ENCODE results near the gene SUPT5H. TPM values are rescaled to one million over a fixed set of nuclear protein-coding genes. Genes with fewer than 3 reads are reported as not detected.
A peak's percentile ranks its signal among the peaks of the same experiment; 100 is the strongest.

The SUPT5H gene
- total RNA-seq, 1 experiment from 2014 or later: 42.3 TPM

DNA sequence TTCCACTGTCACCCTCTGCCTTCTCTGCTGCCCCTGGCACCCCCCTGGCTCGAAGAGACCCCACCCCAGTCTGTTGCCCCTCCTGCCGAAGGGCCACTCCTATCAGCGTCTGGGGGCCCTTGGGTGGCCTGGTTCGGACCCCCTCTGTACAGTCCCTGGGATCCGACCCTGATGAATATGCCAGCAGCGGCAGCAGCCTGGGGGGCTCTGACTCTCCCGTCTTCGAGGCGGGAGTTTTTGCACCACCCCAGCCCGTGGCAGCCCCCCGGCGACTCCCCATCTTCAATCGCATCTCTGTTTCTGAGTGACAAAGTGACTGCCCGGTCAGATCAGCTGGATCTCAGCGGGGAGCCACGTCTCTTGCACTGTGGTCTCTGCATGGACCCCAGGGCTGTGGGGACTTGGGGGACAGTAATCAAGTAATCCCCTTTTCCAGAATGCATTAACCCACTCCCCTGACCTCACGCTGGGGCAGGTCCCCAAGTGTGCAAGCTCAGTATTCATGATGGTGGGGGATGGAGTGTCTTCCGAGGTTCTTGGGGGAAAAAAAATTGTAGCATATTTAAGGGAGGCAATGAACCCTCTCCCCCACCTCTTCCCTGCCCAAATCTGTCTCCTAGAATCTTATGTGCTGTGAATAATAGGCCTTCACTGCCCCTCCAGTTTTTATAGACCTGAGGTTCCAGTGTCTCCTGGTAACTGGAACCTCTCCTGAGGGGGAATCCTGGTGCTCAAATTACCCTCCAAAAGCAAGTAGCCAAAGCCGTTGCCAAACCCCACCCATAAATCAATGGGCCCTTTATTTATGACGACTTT, 36.8 kb upstream of the SUPT5H start:
- no peak for DNase-seq (ENCODE audit: extremely low read depth, low read depth)

DNA sequence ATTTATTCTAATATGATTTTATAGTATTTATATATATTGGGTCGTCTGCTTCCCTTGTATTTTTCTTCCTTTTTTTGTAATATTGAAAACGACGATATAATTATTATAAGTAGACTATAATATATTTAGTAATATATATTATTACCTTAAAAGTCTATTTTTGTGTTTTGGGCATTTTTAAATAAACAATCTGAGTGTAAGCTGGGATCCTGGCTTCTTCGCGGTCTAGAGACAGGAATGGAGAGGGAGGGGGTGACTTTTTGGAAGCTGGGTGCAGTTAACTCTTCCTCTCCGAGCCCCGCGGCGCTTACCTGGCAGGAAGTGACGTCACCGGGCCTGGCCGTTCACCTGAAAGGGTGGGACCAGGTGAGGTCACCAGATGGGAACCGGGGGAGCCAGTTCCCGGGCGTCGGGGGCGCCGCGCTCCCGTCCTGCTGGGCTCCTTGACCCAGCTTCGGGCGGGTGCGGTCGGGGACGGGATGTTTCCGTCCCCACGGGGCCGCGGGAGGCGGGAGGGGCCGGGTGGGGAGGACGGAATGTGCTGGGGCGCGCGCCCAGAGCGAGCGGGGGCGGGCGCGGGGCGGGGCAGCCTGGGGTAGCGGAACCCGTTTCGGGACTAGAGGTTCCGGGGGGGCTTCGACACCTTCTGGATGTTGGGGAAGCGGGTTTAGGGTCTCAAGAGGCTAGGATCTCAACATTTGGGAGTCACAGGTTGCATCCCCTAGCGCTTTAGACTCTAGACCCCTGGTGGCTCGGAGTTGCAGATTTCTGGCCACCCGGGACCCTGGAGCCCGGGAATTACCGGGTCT, 36.0 kb upstream of the SUPT5H start:
- no peak for DNase-seq (ENCODE audit: extremely low read depth, low read depth)

DNA sequence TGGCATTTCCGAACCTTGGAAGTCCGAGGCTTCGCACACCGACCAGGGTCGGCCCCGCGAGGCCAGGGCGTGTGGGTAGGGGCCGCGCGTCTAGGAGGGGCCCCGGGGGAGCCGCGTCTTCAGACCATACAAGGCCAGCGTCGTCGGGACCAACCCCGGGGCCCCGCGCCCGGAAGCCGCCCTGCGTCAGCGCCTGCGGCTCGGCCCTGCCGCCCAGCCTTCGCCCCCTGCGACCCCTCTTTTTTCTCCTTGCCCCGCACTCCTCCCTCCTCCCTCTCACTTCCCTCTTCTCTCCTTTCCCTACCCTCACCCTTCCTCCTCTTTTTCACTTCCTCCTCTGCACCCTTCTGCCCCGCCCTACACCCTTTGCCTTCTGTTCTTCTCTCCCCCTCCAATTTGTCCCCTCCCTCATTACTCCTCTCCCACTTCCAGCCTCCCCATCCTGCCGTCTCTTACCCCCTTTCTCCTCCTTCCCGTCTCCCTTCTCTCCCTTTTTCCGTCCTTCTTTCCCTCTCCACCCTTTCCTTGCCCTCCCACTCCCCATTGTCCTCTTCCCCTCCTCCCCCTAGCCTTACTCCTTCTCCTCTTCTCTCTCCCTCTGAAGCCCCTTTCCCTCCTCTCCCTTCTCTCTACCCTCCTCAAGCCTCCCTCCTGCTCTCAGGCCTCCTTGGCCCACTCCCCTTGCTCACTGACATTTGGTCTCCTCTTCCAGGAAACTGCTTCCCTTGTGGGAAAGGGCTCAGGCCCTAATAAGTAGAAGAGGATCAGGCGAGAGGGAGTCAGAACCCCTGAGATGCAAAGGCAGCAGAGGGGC, 35.2 kb upstream of the SUPT5H start:
- no peak for DNase-seq (ENCODE audit: extremely low read depth, low read depth)

DNA sequence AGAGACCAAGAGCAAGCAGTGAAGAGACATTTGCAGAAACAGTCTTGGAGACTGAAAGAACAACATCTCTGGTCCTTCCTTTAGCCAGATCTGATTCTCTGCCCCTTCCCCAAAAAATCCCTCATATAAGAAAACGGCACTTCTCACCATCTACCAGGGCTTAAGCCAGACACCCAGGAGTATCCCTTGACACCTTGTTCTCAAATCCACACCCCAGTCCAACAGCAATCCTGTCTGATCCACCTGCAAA, 34.6 kb upstream of the SUPT5H start:
- DNase-seq (ENCODE audit: extremely low read depth, low read depth): no peak

DNA sequence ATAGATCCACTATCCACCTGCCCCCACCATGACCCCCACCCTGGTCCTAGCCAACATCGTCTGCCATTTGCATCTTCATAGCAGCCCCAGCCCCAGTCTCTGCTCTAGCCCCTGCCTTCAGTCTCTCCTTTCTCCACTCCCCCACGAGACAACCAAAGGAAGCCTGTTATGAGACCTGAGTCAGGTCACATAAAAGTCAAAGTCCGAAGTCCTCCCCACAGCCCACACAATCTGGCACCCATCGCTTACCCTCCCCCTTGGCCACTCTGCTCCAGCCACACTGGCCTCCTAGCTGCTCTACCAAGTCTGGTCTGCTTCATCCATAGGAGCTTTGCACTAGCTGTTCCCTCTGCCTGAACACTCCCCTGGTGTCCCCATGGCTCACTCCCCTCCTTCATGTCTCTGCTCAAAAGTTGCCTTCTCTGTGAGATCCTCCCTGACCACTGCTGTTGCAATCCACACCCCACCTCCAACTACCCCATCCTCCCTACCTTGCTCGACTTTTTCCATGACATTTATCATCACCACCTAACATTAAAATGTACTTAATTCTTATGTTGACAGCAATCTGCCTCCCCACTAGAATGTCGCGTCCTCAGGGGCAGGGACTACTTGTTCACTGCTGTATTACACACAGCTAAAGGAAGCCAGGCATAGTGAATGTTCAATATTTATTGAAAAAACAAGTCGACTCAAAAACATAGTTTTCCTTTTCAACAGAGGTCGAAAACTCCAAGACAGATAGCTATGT, 34.1 kb upstream of the SUPT5H start:
- DNase-seq (ENCODE audit: extremely low read depth, low read depth): no peak

DNA sequence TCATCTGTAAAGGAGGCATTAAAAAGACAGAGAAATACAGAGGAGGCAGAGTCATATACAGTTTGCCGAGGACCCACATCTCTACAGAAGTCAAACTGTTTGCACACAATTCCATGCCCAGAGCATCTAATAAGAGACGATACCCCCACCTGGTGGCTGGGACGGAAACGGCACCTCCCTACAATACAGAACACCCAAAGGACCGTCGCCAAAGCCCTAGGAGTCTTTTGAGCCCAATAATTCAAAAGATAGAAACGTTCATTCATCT, 33.6 kb upstream of the SUPT5H start:
- DNase-seq (ENCODE audit: extremely low read depth, low read depth): peak; percentile 81

DNA sequence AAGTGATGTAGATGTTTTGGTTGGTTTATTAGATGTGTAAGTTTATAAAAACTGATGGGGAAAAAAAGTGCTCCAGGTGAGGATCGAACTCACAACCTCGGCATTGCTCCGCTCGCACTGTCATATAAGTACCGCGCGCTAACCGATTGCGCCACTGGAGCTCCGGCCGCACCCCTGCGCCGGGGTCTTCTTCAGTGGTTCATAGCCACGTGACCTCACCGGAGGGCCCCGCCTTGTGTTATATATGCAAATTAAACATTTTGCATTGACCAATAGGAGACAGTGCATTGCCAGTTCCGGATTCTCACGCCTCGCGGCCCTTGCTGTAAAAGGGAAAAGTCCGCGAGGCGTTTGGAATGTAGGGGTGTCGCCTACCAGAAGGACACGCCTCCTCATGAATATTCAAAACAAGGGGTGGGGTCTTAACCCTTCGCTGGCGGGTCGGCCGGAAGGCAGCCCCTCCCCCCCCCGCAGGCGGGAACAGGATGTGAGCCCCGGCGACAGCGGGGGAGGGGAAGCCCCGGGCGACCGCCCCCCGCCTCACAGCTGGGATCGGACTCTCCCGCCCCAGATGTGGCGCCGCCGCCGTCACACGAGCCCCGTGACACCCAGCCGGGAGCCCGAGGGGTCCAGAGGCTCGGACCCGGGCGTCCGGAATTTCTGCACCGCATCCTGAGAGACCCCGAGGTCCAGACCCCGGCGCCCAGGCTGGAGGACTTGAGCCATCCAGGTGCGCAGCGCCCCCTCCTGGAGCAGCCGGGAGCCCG, 33.1 kb upstream of the SUPT5H start, which contains the start of gene PLEKHG2:
PLEKHG2 (plus strand) TSS at position 570 of the 767 bp plus-strand sequence. CDS start 1,418 bp downstream, outside the sequence.
- peak; percentile 99 for DNase-seq (ENCODE audit: extremely low read depth, low read depth)

DNA sequence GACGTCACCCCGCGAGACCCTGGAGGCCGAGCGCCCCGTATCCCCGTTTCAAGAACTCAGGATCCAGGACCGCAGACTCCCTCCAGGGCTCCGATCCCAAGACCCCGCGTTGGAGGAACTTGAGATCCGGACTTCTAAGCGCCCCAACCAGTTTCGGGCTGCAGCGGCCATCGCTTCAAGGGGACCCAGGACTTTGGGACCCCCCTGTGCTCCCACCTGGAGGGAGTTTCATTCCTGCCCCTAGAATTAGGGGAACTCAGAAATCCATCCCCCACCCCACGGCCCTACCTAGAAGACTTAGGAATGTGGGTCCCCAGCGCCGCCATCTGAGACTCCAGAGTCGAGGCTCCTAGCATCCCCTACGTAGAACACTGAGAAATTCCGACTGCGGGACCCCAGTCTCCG, 32.5 kb upstream of the SUPT5H start:
- no peak for DNase-seq (ENCODE audit: extremely low read depth, low read depth)

DNA sequence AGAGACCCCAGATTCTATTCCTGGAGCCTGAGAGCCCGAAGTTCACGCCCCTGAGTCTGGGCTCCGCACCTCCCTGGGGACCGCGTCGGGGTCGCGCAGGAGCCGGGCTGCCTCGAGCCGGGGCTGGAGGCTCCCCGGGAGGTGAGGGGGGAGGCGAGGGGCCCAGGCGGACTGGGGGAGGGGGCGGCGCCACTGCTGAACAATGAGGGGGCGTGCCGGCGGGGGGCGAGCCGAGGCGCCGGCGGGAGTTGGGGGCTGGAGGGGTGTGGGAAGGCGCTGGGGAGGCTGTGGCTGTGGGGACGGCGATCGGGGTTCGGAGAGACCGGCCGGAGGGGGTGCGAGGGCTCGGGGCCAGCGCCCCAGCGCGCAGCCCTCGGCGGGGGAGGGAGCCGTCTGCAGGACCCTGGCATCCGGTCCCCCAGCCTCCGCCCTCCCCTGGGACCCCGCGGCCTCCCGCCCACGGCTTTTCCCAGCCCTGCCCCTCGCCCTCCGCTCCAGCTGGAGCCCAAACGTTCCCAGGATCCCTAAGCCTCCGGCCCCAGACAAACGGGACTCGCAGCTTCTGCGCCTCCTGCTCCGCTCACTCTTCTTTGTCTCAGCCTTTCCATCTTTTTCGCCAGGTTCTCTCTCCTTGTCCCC, 32.0 kb upstream of the SUPT5H start:
- DNase-seq (ENCODE audit: extremely low read depth, low read depth): no peak

DNA sequence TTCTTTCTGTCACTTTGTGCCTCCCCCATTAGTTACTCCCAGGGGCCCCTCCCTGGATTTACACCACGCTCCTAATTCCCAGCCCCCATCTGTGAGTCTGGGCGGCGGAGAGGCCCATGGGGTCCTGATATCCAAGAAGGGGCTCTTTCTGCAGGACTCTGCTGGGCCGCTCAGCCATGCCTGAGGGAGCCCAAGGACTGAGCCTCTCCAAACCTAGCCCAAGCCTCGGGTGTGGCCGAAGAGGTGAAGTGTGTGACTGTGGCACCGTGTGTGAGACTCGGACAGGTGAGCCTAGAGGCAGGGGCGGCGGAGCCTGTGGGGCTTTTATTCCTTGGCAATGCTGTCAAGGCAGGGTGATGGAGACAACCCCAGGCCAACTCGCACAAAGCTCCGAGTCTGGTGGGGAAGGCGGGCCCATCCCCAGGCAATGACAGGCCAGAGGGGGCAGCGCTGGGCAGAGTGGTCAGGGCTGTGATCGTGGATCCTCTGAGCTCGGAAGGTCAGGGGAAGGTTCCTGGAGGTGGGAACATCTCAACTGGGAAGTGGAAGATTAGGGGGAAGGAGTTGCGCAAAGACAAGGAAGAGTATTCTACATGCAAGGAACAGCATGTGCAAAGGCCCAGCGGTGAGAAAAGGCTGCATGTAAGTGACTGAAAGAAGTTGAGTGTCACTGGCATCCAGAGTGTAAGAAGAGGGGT, 31.3 kb upstream of the SUPT5H start:
- DNase-seq (ENCODE audit: extremely low read depth, low read depth): no peak

DNA sequence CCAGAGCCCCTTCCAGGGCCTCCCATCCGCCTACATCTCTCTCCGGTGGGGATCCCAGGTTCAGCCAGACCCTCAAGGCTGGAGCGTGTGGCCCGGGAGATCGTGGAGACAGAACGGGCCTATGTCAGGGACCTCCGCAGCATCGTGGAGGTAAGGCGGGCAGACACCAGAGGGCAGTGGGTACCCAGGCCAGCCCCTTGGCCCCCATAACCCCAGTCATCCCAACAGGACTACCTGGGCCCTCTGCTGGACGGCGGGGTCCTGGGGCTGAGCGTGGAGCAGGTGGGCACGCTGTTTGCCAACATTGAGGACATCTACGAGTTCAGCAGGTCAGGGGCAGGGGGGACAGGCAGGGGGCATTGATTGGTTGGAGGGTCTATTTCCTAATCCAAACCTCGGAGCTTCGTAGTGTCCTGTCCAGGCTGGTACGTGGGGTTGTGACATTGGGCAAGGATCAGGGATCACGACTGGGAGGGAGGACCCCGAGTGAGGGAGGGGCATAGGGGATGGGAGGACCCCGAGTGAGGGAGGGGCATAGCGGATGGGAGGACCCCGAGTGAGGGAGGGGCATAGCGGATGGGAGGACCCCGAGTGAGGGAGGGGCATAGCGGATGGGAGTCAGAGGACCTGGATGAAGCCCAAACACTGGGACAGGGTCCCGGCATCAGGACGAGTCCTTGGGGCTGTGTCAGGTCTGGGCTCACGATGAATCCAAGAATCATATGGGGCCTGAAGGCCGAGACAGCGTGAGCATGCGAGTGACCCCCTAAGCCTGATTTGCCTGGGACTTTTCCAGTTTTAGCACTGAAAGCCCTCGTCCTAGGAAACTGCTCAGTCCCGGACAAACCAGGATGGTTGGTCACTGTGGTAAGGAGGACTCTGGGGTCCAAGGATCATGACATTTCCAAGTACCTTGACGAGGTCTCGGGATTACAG, 30.0 kb upstream of the SUPT5H start:
- DNase-seq (ENCODE audit: extremely low read depth, low read depth): no peak

DNA sequence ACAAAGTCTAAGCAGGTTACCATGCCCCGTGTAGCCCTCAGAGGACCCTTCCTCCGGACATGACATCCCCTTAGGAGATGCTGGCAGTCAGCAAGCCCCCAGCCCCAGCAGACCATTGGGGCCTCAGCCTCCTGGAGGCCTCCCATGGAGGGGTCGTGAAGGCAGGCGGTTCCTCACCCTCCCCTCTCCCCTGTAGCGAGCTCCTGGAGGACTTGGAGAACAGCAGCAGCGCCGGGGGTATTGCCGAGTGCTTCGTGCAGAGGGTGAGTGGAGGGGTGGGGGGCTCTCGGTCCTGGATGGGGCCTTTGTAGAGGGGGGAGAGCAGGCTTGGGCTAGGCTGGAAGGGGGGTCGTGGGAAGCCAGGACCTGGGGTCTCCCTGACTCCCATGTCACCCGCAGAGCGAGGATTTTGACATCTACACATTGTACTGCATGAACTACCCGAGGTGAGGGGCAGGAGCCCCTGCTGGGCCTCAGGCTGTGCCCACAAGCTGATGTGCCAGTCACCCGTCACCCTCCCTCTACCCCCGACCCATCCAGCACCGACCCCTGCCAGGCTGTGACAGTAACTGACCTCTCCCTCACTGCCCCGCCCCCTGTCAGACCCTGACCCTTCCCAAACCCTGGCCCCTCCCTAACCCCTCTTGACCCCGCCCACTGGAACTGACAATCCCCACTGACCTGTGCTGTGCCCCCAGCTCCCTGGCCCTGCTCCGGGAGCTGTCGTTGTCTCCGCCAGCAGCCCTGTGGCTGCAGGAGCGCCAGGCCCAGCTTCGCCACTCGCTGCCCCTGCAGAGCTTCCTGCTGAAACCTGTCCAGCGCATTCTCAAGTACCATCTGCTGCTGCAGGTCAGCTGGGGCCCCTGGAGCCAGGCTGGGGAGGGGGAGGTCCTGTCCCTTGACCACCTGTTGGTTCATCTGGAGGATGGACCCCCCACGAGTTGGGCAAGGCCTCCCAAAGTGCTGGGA, 28.9 kb upstream of the SUPT5H start:
- DNase-seq (ENCODE audit: extremely low read depth, low read depth): no peak

DNA sequence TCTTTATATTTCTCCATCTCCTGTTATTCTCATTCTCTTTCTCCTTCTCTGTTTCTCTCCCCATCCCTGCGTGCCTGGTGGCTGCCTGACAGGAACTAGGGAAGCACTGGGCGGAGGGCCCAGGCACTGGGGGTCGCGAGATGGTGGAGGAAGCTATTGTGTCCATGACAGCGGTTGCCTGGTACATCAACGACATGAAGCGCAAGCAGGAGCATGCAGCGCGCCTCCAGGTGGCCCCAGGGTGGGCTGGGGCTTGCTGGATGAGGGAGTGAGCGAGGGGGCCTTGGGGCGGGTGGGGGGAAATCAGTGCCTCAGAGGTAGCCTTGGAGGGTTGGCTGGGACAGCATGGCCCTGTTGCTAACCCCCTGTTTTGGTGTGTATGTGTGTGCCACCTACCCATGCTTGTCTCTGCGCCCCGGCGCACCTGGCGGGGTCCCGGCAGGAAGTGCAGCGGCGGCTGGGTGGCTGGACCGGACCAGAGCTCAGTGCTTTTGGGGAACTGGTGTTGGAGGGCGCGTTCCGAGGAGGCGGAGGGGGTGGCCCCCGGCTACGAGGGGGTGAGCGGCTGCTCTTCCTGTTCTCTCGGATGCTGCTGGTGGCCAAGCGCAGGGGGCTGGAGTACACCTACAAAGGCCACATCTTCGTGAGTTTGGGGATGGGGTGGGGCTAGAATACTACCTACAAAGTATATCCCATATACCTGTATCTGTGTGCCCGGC, 27.8 kb upstream of the SUPT5H start:
- DNase-seq (ENCODE audit: extremely low read depth, low read depth): no peak

DNA sequence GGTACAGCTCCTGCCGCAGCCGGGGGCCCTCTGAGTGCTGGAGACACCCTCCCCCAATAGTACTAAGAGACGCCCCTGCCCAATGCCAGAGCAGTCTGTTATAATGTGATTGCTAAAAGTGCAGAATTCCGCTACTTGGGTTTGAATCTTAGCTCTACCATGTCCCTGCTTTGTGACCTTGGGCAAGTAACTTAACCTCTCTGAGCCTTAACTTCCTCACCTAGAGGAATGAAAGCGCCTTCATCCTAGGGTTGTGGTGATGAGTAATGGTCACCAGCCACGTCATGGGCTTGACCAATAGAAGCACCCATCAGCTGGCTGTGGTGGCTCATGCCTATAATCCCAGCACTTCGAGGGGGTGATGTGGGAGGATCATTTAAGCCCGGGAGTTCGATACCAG, 26.4 kb upstream of the SUPT5H start:
- DNase-seq (ENCODE audit: extremely low read depth, low read depth): no peak

DNA sequence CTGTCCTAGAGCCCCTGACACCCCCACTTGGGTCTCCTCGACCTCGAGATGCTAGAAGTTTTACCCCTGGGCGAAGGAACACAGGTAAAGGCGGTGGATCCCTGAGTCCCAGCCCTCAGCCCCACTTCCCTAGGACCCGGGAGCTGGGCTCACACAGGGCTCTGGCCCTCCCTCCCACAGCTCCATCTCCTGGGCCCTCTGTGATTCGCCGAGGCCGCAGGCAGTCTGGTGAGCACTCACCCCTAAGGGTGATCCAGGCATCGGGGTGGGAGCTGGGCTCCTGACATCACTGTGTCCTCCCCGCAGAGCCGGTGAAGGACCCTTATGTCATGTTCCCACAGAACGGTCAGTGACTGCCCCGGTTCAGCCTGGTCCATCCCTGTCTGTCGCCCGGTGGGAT, 24.6 kb upstream of the SUPT5H start:
- DNase-seq (ENCODE audit: extremely low read depth, low read depth): no peak

DNA sequence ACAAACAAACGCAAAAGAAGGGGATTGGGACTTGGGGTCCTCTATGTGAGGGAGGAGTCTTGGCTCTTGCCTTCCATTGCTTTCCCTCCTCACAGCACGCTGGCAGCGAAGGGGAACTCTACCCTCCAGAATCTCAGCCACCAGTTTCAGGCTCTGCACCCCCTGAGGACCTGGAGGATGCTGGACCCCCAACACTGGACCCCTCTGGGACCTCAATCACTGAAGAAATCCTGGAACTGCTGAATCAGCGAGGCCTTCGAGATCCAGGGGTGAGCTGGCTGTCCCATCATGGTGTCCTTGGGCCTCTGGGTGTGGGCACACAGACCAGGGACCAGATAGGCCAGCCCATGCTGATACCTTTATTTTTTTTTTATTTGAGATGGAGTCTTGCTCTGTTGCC, 23.4 kb upstream of the SUPT5H start:
- DNase-seq (ENCODE audit: extremely low read depth, low read depth): no peak
